ENCODE measurements around the gene MED6.

GRCh38 chr14:70571139-70571538 is 29.3 kb downstream of the MED6 start:
- TF ChIP-seq POLR2A (IDR thresholded peaks at IDR 0.05; ENCODE audit: low read length) = no peak
- no peak for TF ChIP-seq GATA1 (IDR thresholded peaks at IDR 0.05; ENCODE audit: low read depth, low read length)

Measured in erythroblast (primary cell).